ENCODE measurements around the gene ACOT6. TPM values are rescaled to one million over a fixed set of nuclear protein-coding genes. Genes with fewer than 3 reads are reported as not detected.
"Not testable (repeated sequence)": the region's sequence is repeated elsewhere in the genome, so short reads cannot be mapped to it uniquely, and the experiment has no call there.

The ACOT6 gene
- total RNA-seq, 2 donors from 2014 or later = not detected

DNA sequence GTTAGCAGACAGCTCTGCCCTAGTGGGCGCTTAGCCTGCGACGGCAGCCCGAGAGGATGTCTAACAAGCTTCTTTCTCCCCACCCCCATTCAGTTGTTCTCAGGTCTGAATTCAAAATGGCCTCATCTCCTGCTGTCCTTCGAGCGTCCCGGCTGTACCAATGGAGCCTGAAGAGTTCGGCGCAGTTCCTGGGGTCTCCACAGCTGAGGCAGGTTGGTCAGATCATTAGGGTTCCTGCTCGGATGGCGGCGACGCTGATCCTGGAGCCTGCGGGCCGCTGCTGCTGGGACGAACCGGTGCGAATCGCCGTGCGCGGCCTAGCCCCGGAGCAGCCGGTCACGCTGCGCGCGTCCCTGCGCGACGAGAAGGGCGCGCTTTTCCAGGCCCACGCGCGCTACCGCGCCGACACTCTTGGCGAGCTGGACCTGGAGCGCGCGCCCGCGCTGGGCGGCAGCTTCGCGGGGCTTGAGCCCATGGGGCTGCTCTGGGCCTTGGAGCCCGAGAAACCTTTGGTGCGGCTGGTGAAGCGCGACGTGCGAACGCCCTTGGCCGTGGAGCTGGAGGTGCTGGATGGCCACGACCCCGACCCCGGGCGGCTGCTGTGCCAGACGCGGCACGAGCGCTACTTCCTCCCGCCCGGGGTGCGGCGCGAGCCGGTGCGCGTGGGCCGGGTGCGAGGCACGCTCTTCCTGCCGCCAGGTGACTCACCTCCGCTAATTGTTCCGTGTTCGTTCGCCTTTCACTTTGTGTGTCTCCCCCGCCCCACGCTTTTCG, 42.9 kb upstream of the ACOT6 start, which contains the start of gene ACOT2:
Gene ACOT2, plus strand, starts transcription at position 29 of the 774 bp plus-strand sequence. Its CDS starts 28 bp downstream, at position 57.
- H3K27ac ChIP-seq = peak within 1 kb of the TSS; percentile 74 to 87
- not testable (repeated sequence) for H3K36me3 ChIP-seq
- WGBS = 0% methylated on average over 12 of the region's 83 CpGs

DNA sequence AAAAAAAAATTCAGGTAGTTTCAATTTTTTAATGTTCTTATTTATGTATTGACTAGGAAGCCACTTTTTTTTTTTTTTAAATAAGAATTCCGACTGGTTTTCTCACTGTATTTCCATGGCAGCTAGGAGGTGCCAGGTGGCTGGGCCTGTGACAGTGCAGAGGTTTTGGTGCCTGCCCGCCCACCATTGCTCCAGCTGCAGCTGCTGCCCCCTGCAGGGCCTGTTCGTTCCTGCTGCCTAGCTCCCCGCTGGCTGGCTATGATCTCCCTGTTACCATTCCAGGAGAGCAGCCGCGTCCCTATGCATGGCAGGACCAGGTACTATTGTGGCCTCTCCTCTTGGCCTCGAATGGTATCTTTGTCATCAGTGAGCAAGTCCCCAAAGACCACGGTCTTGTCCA, 41.4 kb upstream of the ACOT6 start:
- 17% methylated on average over 2 of the region's 8 CpGs for WGBS

More for the DNA sequence above, 42.9 kb upstream of the ACOT6 start, which contains the start of gene ACOT2:
- not testable (repeated sequence) for H3K9me3 ChIP-seq; H3K4me1 ChIP-seq (replicated peaks); H3K27me3 ChIP-seq (replicated peaks; ENCODE audit: insufficient read depth)
- intact Hi-C loops (cut with DNase I) = loop anchor here (5.0 to 10.0 kb wide), 3 partner anchors 43 to 155 kb away; partner anchors contain the start of gene ACOT6
- TF ChIP-seq POLR2AphosphoS5 (IDR thresholded peaks at IDR 0.05) = peak; percentile 22
- TF ChIP-seq, protein P1, sequence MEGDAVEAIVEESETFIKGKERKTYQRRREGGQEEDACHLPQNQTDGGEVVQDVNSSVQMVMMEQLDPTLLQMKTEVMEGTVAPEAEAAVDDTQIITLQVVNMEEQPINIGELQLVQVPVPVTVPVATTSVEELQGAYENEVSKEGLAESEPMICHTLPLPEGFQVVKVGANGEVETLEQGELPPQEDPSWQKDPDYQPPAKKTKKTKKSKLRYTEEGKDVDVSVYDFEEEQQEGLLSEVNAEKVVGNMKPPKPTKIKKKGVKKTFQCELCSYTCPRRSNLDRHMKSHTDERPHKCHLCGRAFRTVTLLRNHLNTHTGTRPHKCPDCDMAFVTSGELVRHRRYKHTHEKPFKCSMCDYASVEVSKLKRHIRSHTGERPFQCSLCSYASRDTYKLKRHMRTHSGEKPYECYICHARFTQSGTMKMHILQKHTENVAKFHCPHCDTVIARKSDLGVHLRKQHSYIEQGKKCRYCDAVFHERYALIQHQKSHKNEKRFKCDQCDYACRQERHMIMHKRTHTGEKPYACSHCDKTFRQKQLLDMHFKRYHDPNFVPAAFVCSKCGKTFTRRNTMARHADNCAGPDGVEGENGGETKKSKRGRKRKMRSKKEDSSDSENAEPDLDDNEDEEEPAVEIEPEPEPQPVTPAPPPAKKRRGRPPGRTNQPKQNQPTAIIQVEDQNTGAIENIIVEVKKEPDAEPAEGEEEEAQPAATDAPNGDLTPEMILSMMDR (IDR thresholded peaks at IDR 0.05) = peak in 2 of 4 experiments; percentile 7 to 44
- DNase-seq (ENCODE audit: low spot score) = peak; percentile 55
- H3K4me3 ChIP-seq = peak within 1 kb of the TSS; percentile 39 to 54

DNA sequence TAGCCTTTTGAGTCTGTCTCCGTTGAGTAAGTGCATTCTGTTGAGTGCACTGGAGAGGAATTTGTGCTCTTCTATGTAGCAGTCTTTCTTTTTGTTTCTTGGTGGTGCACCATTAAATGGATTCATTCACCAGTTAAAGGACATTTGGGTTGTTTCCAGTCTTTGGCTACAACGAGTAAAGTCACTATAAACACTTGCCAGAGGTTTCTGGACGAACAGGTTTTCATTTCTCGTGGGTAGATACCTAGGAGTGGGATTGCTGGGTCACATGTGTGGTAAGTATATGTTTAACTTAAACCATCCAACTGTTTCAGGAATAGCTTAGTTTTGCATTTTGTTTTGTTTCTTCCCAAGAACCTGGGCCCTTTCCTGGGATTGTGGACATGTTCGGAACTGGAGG, 39.3 kb upstream of the ACOT6 start:
- H3K36me3 ChIP-seq; H3K9me3 ChIP-seq; H3K27ac ChIP-seq; intact Hi-C loops (cut with DNase I); DNase-seq (ENCODE audit: low spot score); H3K4me1 ChIP-seq (replicated peaks); H3K4me3 ChIP-seq; H3K27me3 ChIP-seq (replicated peaks; ENCODE audit: insufficient read depth): not testable (repeated sequence)
- WGBS = 41% methylated on average over 5 of the region's 5 CpGs

More for the DNA sequence above, 41.4 kb upstream of the ACOT6 start:
- H3K27me3 ChIP-seq (replicated peaks; ENCODE audit: insufficient read depth); DNase-seq (ENCODE audit: low spot score); H3K9me3 ChIP-seq; H3K36me3 ChIP-seq; H3K4me1 ChIP-seq (replicated peaks); intact Hi-C loops (cut with DNase I); H3K4me3 ChIP-seq; H3K27ac ChIP-seq: not testable (repeated sequence)
- TF ChIP-seq, protein P1 (IDR thresholded peaks at IDR 0.05) = peak in 3 of 4 experiments; percentile 15 to 58 (median 38)

DNA sequence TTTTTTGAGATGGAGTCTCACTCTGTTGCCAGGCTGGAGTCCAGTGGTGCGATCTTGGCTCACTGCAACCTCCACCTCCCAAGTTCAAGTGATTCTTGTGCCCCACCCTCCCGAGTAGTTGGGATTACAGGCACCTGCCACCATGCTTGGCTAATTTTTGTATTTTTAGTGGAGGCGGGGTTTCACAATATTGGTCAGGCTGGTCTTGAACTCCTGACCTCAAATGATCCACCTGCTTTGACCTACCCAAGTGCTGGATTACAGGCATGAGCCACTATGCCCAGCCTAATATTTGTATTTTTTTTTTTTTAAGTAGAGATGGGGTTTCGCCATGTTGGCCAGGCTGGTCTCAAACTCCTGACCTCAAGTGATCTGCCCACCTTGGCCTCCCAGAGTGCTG, 38.6 kb upstream of the ACOT6 start:
- DNase-seq (ENCODE audit: low spot score); intact Hi-C loops (cut with DNase I); H3K9me3 ChIP-seq; H3K36me3 ChIP-seq; H3K27ac ChIP-seq; H3K4me3 ChIP-seq; H3K4me1 ChIP-seq (replicated peaks); H3K27me3 ChIP-seq (replicated peaks; ENCODE audit: insufficient read depth): not testable (repeated sequence)
- WGBS = 100% methylated on average over 4 of the region's 4 CpGs

DNA sequence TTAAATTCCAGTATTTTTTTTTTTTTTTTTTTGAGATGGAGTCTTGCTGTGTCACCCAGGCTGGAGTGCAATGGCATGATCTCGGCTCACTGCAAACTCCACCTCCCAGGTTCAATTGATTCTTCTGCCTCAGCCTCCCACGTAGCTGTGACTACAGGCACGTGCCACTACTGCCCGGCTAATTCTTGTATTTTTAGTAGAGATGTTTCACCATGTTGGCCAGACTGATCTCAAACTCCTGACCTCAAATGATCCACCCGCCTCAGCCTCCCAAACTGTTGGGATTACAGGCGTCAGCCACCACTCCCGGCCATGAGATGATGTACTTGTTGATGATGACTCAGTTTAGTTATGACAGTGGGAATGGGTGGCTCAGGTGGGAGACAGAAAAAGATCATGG, 38.1 kb upstream of the ACOT6 start:
- H3K27me3 ChIP-seq (replicated peaks; ENCODE audit: insufficient read depth); intact Hi-C loops (cut with DNase I); H3K36me3 ChIP-seq; H3K4me1 ChIP-seq (replicated peaks); DNase-seq (ENCODE audit: low spot score); H3K27ac ChIP-seq; H3K4me3 ChIP-seq; H3K9me3 ChIP-seq: not testable (repeated sequence)
- 96% methylated on average over 7 of the region's 7 CpGs for WGBS

DNA sequence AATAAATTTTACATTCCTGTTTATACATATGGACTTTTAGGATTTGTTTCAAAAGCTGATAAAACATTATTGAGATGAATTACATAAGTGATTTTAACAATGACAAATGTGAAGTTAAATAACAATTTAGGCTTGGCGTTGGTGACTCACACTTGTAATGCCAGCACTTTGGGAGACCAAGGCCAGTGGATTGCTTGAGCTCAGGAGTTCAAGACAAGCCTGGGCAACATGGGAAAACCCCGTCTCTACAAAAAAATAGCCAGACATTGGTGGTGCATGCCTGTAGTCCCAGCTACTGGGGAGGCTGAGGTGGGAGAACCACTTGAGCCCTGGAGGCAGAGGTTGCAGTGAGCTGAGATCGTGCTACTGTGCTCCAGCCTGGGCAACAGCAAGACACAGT, 35.9 kb upstream of the ACOT6 start:
- no peak for DNase-seq (ENCODE audit: low spot score)
- no peak overlapping the region for H3K27ac ChIP-seq
- H3K27me3 ChIP-seq (replicated peaks; ENCODE audit: insufficient read depth) = no peaks in the 10 kb centered on the region
- no peaks in the 10 kb centered on the region for H3K4me1 ChIP-seq (replicated peaks)
- TF ChIP-seq, protein P1 (IDR thresholded peaks at IDR 0.05) = no peak
- no peak for TF ChIP-seq POLR2AphosphoS5 (IDR thresholded peaks at IDR 0.05)
- intact Hi-C loops (cut with DNase I) = no loop called here
- WGBS = 57% methylated on average over 1 of the region's 3 CpGs
- no peaks in the 10 kb centered on the region for H3K36me3 ChIP-seq
- no peak overlapping the region for H3K4me3 ChIP-seq
- H3K9me3 ChIP-seq = no peaks in the 10 kb centered on the region

DNA sequence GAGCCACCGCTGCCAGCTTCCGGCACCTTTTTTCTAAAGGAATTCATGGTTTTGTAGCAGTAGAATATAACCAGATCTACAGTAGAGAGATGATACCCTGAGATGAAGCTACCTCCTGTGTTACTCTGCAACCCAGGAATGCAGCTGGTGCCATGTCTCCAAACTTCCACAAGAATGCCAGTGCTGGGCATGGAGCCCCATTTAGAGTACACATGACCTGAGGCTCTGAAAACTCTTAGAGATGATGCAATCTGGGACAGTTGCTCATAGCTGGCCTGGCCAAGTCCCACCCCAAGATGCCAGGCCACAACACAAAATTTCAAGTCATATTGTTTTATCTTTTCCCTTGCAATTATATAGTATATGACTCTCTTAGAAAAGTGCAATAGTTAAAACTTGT, 35.1 kb upstream of the ACOT6 start:
- H3K9me3 ChIP-seq; intact Hi-C loops (cut with DNase I); DNase-seq (ENCODE audit: low spot score); H3K27me3 ChIP-seq (replicated peaks; ENCODE audit: insufficient read depth); H3K36me3 ChIP-seq; H3K27ac ChIP-seq; H3K4me3 ChIP-seq; H3K4me1 ChIP-seq (replicated peaks): not testable (repeated sequence)
- WGBS = no CpG with 5 or more reads among the region's 2 CpGs

DNA sequence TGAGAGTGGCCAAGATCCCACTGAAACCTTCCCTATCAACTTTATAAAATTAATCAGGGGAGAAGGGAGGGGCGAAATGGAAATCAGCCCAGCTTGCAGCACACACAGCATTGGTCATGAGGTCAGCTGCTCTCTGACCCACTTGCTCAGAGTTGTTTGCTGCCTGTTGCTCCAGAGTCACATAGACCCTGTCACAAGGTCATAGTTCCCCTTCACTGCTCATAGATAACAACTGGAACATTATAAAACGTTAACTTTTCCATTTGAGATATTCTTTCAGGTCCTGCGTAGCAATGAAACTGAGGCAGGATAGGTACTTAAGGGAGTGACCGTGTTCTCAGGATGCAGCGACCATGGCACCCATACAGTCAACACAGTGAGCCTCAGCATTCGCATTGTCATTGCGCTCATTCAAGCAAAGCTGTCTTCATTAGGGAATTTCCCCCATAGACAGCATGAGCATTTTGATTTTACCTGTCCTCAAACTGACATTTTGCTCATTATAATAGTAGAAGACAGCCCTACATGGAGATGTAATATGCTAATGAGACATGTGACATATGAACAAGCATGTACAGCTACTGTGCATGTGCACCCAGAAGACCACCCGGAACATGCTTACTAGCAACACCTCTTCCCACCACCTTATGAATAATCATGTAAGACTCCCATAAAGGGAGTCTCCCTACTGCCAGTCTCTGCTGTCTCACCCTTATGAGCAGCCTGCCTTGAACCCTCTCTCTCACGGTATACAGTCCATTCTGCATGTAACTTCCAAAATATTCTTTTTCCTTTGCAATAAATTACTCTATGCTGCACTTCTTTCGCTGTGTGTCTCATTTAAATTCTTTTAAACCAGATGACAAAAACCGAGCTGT, 30.0 kb upstream of the ACOT6 start:
- H3K27me3 ChIP-seq (replicated peaks; ENCODE audit: insufficient read depth); H3K27ac ChIP-seq; intact Hi-C loops (cut with DNase I); H3K4me3 ChIP-seq; H3K36me3 ChIP-seq; H3K4me1 ChIP-seq (replicated peaks); H3K9me3 ChIP-seq; DNase-seq (ENCODE audit: low spot score): not testable (repeated sequence)
- 86% methylated on average over 10 of the region's 11 CpGs for WGBS
